ENCODE data around the gene SUCLG1.
"Not testable (repeated sequence)": the region's sequence is repeated elsewhere in the genome, so short reads cannot be mapped to it uniquely, and the experiment has no call there.

SUCLG1 gene

DNA sequence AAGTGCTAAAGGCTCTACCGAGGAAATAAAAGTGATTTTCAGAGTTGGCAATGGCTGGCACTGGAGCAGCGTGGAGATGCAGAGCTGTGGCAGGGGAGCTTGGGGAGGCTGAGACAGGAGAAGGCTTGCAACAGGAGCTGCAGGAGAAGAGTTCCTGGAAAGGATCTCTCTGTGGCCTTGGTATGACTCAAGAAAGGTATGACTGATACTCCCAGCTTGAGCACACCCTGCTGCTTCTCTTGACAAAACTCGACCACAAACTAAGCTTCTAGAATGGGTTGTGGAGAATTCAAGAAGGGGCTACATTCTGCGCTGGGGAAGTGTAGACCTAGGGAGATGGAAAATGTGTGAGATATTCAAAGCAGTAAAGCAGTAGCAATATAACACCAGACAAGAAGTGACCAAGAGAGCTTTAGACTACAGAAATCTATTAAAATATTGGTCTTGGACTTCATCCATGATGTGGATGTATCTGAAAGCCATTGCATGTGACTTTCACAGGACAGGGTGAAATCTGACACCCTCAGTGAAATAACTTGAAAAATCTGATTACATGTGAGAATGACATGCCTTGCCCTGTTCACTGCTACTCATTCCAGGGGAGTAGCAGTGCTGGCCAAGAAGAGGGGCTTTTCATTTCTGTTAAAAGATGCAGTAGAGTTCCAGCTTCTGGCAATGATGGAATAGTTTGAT, 41.5 kb downstream of the SUCLG1 start:
- DNase-seq: no peak

GRCh38 chr2:84409531-84409930, 49.5 kb downstream of the SUCLG1 start:
- DNase-seq: no peak

- DNase-seq: not testable (repeated sequence)
Observed at GRCh38 chr2:84402111-84402510, 57.0 kb downstream of the SUCLG1 start.

DNA sequence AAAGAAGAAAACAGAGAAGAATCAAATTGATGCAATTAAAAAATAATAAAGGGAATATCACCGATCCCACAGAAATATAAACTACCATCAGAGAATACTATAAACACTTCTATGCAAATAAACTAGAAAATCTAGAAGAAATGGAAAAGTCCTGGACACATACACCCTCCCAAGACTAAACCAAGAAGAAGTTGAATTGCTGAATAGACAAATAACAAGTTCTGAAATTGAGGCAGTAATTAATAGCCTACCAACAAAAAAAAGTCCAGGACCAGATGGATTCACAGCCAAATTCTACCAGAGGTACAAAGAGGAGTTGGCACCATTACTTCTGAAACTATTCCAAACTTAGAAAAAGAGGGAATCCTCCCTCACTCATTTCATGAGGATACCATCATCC, 59.2 kb downstream of the SUCLG1 start:
- not testable (repeated sequence) for DNase-seq

DNA sequence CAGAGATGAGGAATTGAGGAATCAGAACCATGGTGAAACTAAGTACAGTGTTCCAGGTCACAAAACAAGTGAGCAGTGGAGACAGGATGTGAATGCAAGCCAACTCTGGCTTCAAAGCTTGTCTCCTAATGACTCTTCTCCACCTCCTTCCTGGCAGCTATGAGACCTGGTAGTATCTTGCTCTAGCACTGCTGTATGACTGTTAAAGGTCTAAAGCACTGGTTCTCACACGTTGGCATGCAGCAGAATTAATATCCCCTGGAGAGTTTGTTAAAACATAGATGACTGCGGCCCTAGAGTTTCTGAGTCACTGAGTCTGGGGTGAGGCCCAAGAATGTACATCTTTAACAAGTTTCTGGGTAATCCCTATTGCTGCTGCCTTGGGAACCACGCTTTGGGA, 63.3 kb downstream of the SUCLG1 start:
- DNase-seq: no peak

- no peak for DNase-seq
Observed at GRCh38 chr2:84394628-84395027, 64.5 kb downstream of the SUCLG1 start.

GRCh38 chr2:84393829-84394228, 65.3 kb downstream of the SUCLG1 start:
- no peak for DNase-seq

- no peak for DNase-seq
Observed at GRCh38 chr2:84389794-84390193, 69.3 kb downstream of the SUCLG1 start.

GRCh38 chr2:84388921-84389490, 70.1 kb downstream of the SUCLG1 start:
- DNase-seq: no peak

DNA sequence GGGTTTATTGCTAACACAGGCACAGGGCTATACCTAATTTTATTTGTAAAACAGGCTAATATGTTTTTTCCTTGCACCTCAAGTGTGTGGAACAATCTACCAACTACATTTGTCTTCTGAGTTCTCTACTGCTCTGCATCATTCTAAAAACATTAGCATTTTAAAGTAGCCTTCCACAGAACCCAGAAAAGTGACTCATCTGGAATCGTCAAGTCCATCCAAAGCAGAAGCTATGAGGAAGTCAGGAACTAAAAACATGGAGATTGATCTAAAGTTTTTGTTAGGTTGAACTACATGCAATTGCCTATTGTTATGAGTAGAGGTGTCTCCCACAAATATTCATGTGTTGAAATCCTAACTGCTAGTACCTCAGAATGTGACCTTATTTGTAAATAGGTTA, 70.9 kb downstream of the SUCLG1 start:
- DNase-seq: no peak

GRCh38 chr2:84386336-84387040, 72.6 kb downstream of the SUCLG1 start:
- DNase-seq: no peak

- no peak for DNase-seq
Observed at GRCh38 chr2:84383271-84383670, 75.8 kb downstream of the SUCLG1 start.

- no peak for DNase-seq
Observed at GRCh38 chr2:84380875-84381274, 78.2 kb downstream of the SUCLG1 start.

DNA sequence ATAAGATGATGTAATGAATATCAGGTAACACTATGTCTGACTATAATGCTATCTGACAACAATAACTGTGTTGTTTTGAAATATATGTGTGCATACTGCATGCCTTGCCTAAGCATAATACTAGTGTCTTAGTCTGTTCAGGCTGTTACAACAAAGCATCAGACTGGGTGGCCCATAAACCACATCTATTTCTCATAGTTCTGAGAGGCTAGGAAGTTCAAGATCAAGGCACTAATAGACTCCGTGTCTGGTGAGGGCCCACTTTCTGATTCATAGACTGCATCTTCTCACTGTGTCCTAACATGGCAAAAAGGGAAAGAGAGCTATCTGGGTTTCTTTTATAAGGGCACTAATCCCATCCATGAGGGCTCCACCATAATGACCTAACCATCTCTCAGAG, 80.1 kb downstream of the SUCLG1 start:
- DNase-seq: no peak

DNA sequence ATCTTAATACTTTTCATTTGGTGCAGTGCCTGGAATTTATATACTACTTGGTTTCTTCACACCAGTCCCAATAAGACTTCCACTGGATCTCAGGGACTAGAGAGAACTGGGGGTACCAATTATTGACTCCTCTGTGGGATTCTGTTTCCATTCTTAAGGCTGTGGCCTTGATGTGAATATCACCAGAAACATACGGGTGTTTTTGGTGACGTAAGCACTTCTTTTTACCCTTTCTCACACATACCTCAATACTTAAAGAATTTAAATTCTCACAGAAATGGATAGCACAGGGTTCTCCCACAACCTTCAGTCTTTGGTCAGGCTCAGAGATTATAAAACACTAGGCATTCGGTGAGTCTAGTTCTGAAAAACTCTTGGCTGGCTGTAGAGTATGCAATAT, 84.1 kb downstream of the SUCLG1 start:
- no peak for DNase-seq

DNA sequence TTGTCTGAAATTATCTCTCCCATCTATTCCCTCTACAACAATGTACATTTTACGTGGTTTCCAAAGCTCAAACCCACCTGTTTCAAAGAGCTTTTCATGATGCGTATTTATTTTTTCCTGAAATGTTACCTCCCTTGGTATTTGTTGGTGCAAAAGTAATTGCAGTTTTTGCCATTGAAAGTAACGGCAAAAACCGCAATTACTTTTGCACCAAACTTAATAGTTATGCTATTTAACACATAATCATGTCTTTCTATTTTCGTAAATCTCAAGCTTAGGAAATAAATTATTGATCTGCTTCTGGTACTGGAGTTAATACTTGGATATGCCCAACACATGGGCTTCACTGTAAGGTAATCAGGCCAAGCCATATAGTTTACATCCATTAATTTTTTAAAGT, 85.2 kb downstream of the SUCLG1 start:
- DNase-seq: no peak
